ENCODE data around the gene HADHA.

HADHA gene

GRCh38 chr2:26243470-26244308 is 743 bp downstream of the HADHA start:
- peak in 1 of 2 experiments; percentile 37 for DNase-seq

GRCh38 chr2:26241928-26242436 is 2.5 kb downstream of the HADHA start:
- no peak for DNase-seq

GRCh38 chr2:26238311-26238958 is 6.0 kb downstream of the HADHA start:
- DNase-seq: no peak

- DNase-seq: no peak
These were observed 6.6 kb downstream of the HADHA start for GRCh38 chr2:26237868-26238267.

- no peak for DNase-seq
These were observed 9.3 kb downstream of the HADHA start for GRCh38 chr2:26235089-26235488.

GRCh38 chr2:26230806-26231205 is 13.6 kb downstream of the HADHA start:
- no peak for DNase-seq

GRCh38 chr2:26229595-26229994 is 14.8 kb downstream of the HADHA start:
- DNase-seq: no peak

GRCh38 chr2:26224095-26224494 is 20.3 kb downstream of the HADHA start:
- DNase-seq: no peak

- DNase-seq: no peak
These were observed 21.4 kb downstream of the HADHA start for GRCh38 chr2:26223018-26223417.

GRCh38 chr2:26217720-26218119 is 26.7 kb downstream of the HADHA start:
- no peak for DNase-seq

GRCh38 chr2:26216587-26216986 is 27.8 kb downstream of the HADHA start:
- no peak for DNase-seq

GRCh38 chr2:26215833-26216232 is 28.6 kb downstream of the HADHA start:
- DNase-seq: no peak

GRCh38 chr2:26214759-26215158 is 29.7 kb downstream of the HADHA start:
- no peak for DNase-seq

GRCh38 chr2:26212011-26212410 is 32.4 kb downstream of the HADHA start:
- DNase-seq: no peak

- no peak for DNase-seq
These were observed 40.5 kb downstream of the HADHA start for GRCh38 chr2:26203906-26204305.

- no peak for DNase-seq
These were observed 41.4 kb downstream of the HADHA start for GRCh38 chr2:26202981-26203490.

- no peak for DNase-seq
These were observed 46.9 kb downstream of the HADHA start for GRCh38 chr2:26197516-26197915.

- DNase-seq: no peak
These were observed 47.6 kb downstream of the HADHA start for GRCh38 chr2:26196683-26197418.

GRCh38 chr2:26195040-26195984 is 49.1 kb downstream of the HADHA start:
- no peak for DNase-seq

GRCh38 chr2:26193578-26194231 is 50.7 kb downstream of the HADHA start:
- DNase-seq: no peak
